Measurements from ENCODE around the gene TRAF3IP1.

TRAF3IP1 gene

DNA sequence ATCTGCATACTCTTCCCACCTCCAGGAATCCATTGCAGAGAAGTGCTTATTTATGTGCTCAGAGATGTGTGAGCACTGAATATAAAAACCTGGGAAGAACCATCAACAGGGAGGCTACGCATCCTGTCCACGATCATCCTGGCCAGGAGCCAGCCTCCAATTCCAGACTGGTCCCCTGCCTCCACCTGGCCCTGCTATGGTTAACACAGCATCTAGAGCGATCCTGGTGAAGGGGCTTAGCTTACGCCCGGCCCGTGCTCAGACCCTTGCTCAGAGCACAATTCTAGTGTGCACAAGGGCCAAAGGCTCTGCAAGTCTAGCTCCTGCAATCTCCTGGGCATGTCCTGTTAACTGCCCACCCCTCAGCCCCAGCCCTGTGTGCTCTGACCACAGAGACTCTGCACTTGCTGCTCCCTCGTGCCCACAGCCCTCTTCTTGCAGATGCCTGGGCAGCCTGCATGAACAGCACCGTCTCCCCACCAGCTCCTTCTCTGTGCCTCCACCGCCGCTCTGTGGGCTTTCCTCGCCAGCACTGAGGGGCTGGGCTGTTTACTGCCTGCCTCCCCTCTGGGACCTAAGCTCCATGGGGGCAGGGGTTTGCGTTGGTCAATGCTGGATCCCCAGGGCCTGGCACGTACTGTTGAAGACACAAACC lies 38.4 kb upstream of the TRAF3IP1 start:
- no peaks in the 10 kb centered on the region for H3K36me3 ChIP-seq (ENCODE audit: control insufficient read depth, low read depth, low read length)
- no peak overlapping the region for H3K4me3 ChIP-seq (ENCODE audit: low read length)
- H3K27ac ChIP-seq (ENCODE audit: low read length), result no peak overlapping the region
- no peaks in the 10 kb centered on the region for H3K27me3 ChIP-seq (ENCODE audit: control insufficient read depth, insufficient read depth, low read length)
- H3K9ac ChIP-seq (ENCODE audit: low read length), result no peak overlapping the region
- no peaks in the 10 kb centered on the region for H3K9me3 ChIP-seq (ENCODE audit: control insufficient read depth, low read depth, low read length)
- H3K4me1 ChIP-seq (ENCODE audit: control insufficient read depth, low read depth, low read length), result peaks cover 10% of the 10 kb centered on the region

DNA sequence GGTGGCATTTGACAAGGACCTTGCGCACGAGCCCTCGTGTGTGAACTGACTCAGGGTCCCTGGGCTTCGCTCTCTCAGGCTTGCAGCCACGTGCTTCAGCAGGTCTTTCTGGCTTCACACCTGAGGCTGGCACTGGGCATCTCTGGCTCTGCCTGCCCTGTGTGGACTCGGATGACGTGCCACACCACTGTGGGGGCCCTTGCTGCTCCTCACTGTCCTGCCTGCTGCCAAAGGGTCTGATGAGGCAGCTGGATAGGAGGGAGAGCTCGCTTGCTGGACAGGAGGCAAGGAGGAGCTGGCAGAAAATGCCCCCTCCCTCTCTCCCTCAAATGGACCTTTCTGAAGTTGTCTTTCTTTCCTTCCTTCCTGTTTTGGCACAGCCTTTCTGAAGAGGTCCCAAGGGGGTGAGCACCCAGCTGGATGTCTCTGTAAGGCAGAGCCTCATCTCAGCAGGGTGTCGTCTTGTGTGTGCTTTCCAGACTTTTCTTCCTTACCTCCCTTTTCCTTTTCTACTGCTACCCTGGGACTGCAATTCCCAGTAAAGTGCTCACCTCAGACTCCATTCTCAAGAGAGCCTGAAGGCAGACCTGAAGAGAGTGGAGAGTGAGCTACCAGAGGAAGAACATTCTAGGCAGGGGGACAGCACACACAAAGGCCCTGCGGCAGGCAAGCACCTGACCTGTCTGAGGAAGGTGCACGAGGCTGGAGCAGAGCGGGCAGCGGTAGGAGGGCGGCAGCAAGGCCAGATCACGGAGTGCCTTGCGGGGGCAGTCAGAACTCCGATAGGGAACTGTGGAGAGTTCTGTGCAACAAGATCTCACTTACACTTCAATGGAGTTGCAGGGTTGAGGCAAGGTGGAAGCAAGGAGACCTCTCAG lies 37.2 kb upstream of the TRAF3IP1 start:
- Histone ChIP-seq H3K9me3 (ENCODE audit: control insufficient read depth, low read depth, low read length) (no peaks in the 10 kb centered on the region), H3K9ac (ENCODE audit: low read length) (no peak overlapping the region), H3K27ac (ENCODE audit: low read length) (no peak overlapping the region), H3K36me3 (ENCODE audit: control insufficient read depth, low read depth, low read length) (no peaks in the 10 kb centered on the region), H3K4me1 (ENCODE audit: control insufficient read depth, low read depth, low read length) (peaks cover 13% of the 10 kb centered on the region), H3K27me3 (ENCODE audit: control insufficient read depth, insufficient read depth, low read length) (peaks cover 9% of the 10 kb centered on the region), H3K4me3 (ENCODE audit: low read length) (no peak overlapping the region)

DNA sequence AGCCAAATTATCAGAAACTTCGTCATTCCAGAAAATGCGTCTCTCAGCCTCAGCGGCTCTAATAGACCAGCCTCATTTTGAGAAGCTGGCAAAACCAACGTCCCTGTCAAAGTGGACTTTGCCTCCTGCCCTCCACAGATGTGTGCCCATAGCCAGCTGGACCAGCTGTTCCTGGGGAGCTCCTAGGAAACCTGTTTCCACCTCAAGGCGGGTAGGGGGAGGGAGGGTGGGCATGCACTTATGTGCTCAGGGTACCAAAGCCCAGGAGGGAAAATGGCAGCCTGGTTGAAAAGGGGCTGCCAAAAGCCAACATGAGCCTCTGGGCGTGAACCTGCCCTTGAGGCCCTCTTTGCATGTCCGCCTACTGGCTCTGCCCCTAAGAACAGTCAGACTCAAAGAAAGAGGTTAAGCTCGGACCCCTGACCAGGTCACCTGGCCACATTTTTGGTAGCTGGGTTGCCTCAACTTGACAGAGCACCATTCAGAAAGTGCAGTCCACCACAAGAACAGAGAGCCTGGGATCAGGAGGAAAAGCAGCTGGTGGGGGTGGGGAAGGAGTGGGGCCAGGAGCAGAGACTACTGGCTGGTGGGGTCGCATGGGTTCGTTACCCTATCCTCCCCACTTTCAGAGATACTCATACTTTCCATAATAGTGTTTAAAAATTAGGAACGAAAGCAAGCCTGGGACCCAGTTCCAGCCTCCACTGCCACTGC lies 35.4 kb upstream of the TRAF3IP1 start:
- peak overlapping the region; percentile 7 for H3K27ac ChIP-seq (ENCODE audit: low read length)
- peaks cover 15% of the 10 kb centered on the region for H3K27me3 ChIP-seq (ENCODE audit: control insufficient read depth, insufficient read depth, low read length)
- no peak overlapping the region for H3K4me3 ChIP-seq (ENCODE audit: low read length)
- H3K9me3 ChIP-seq (ENCODE audit: control insufficient read depth, low read depth, low read length), result no peaks in the 10 kb centered on the region
- peaks cover 21% of the 10 kb centered on the region for H3K4me1 ChIP-seq (ENCODE audit: control insufficient read depth, low read depth, low read length)
- H3K36me3 ChIP-seq (ENCODE audit: control insufficient read depth, low read depth, low read length), result no peaks in the 10 kb centered on the region
- H3K9ac ChIP-seq (ENCODE audit: low read length), result peak overlapping the region; percentile 37

DNA sequence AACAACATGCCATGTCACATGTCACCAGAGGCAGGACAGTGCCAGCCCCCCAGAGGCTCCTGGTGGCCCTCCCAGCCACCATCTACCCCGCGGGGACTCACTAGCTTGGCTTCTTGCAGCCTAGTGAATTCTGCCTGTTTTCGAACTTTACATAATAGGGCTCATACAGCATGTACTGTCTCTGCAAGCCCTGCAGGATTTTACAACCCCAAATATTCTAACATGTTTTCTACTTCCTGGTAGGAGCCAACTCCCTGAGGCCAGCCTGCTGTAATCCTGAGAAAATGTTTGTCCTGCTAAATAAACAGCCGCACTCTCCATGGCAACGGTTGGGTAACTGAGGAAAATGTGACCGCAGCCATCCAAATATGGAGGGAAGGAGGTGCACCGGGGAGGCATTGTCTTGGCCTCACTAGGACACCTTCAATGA lies 34.6 kb upstream of the TRAF3IP1 start:
- Histone ChIP-seq H3K4me1 (ENCODE audit: control insufficient read depth, low read depth, low read length) (peaks cover 26% of the 10 kb centered on the region), H3K27me3 (ENCODE audit: control insufficient read depth, insufficient read depth, low read length) (peaks cover 19% of the 10 kb centered on the region)

DNA sequence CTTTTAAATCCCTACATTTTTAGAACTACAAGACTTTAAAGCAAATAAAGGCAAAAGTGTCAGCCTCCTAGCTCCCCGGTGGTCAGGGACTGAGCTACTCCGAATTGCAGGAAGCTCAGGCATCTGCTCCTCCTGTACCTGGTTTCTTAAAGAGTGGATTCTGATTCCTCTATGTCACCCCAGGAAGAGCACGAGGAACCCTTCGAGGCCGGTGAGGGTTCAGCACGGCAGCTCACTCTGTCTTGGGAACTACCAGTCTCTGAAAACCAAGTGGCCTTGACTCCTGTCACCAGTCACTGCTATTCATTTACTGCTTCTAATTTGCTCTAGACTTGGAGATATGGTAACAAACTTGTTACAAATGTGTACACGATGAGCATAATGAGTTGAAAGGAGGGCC lies 34.2 kb upstream of the TRAF3IP1 start:
- Histone ChIP-seq H3K27ac (ENCODE audit: low read length) (no peak overlapping the region), H3K9ac (ENCODE audit: low read length) (peak overlapping the region; percentile 37), H3K4me3 (ENCODE audit: low read length) (no peak overlapping the region), H3K9me3 (ENCODE audit: control insufficient read depth, low read depth, low read length) (no peaks in the 10 kb centered on the region), H3K4me1 (ENCODE audit: control insufficient read depth, low read depth, low read length) (peaks cover 27% of the 10 kb centered on the region), H3K27me3 (ENCODE audit: control insufficient read depth, insufficient read depth, low read length) (peaks cover 19% of the 10 kb centered on the region), H3K36me3 (ENCODE audit: control insufficient read depth, low read depth, low read length) (no peaks in the 10 kb centered on the region)

More for the DNA sequence above, 34.6 kb upstream of the TRAF3IP1 start:
- peak overlapping the region; percentile 7 for H3K27ac ChIP-seq (ENCODE audit: low read length)
- H3K9me3 ChIP-seq (ENCODE audit: control insufficient read depth, low read depth, low read length), result no peaks in the 10 kb centered on the region
- H3K36me3 ChIP-seq (ENCODE audit: control insufficient read depth, low read depth, low read length), result no peaks in the 10 kb centered on the region
- peak overlapping the region; percentile 37 for H3K9ac ChIP-seq (ENCODE audit: low read length)
- no peak overlapping the region for H3K4me3 ChIP-seq (ENCODE audit: low read length)

DNA sequence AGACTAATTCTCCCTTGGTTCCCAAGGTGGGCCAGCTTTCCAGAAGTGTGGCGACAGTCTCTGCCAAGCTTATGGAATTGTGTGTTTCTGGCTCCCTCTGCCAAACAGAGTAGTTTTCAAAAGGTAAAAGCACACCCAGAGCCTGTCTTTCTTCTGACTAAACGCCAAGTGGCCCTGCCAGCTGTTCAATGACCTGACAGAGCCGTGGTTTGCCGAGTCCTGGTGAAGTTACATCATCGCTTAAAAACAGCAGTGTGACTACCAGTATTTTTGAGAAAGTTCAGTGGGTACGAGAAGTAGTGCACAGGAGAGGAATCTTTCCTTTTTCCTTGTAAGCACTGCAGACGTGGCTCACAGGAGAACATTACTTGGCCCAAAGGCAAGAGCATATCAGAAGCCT lies 33.8 kb upstream of the TRAF3IP1 start:
- Histone ChIP-seq H3K9ac (ENCODE audit: low read length) (no peak overlapping the region), H3K4me1 (ENCODE audit: control insufficient read depth, low read depth, low read length) (peaks cover 27% of the 10 kb centered on the region), H3K27me3 (ENCODE audit: control insufficient read depth, insufficient read depth, low read length) (peaks cover 19% of the 10 kb centered on the region), H3K36me3 (ENCODE audit: control insufficient read depth, low read depth, low read length) (no peaks in the 10 kb centered on the region), H3K27ac (ENCODE audit: low read length) (no peak overlapping the region), H3K4me3 (ENCODE audit: low read length) (no peak overlapping the region), H3K9me3 (ENCODE audit: control insufficient read depth, low read depth, low read length) (no peaks in the 10 kb centered on the region)

DNA sequence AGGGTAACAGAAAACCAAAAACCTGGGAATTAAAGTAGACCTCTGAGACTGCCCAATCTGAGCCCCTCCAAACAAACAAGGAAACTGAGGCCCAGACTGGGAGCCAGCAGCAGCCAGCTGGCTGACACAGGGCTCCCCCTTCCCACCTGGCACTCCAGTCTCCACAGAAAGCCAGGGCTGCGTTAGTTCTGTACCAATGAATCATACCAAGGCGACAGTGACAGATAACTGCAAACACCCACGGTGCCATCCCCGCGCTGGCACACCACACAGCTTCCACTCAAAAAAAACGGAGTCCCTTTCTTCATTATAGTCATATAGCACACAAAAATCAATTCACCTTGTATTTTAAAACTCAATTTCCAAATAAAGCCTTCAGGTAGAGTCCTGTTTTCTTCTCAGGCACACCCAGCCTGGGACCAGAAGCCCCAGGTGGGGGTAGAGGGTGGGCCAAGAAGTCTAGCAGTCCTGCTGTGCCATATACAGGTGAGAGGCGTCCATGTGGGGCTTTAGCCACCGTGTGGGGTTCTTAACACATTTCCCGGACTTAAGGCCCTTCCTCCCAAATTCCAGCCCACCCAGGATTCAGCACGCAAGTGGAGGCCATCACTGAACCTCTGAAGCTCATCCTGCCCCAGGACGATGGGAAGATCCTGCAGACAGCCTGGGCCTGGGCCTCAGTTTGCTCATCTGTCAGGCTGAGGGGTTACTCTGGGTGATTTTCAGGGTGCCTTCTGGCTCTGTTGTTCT lies 33.2 kb upstream of the TRAF3IP1 start:
- Histone ChIP-seq H3K9me3 (ENCODE audit: control insufficient read depth, low read depth, low read length) (no peaks in the 10 kb centered on the region), H3K4me1 (ENCODE audit: control insufficient read depth, low read depth, low read length) (peaks cover 27% of the 10 kb centered on the region), H3K27ac (ENCODE audit: low read length) (no peak overlapping the region), H3K9ac (ENCODE audit: low read length) (no peak overlapping the region), H3K4me3 (ENCODE audit: low read length) (peak overlapping the region; percentile 77), H3K27me3 (ENCODE audit: control insufficient read depth, insufficient read depth, low read length) (peaks cover 19% of the 10 kb centered on the region), H3K36me3 (ENCODE audit: control insufficient read depth, low read depth, low read length) (no peaks in the 10 kb centered on the region)

DNA sequence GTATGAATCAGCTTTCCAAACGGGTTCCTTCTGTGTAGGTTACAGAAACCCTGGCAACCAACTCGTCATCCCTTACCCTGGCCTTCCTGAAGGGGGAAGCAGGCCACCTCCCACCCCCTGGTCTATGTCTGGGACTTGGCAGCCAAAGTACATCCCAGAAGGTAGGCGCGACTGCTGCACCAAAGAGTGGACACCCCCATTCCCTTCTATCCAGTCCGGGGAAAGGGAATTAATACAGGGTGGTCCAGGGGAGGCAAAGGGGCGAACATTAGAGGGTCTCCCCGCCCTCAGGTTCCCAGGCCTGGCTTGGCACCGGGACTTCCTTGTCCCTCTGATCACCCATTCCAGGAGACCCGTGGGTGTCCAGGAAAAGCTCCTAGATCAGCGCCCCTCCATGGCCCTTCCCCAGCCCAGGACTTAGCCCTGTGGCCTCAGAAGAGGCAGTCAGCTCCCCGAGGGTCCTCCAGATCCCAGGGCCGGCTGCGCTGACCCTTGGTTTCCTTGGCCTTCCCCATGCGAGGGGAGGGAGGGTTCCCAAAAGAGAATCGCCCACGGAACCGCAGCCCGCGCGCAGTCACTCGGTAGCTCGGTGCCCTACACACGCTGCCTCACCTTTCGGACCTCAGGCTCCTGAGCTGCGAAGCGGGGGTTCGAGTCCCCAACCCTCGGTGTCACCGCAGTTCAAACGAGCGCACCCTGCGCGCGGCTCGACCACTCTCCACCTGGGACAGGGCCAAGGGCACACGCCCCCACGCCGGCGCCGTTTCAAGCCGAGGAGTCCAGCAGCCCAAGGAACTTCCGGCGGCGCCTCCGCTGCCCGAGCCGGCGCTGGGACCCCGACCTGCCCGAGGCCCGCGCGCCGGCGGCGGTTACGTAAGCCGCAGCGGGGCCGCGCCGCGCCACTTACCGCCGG lies 32.3 kb upstream of the TRAF3IP1 start, which contains the start of gene PER2:
PER2 (minus strand) TSS at position 874 of the 913 bp plus-strand sequence. CDS start 10,674 bp downstream, outside the sequence.
- Histone ChIP-seq H3K36me3 (ENCODE audit: control insufficient read depth, low read depth, low read length) (no peaks in the 10 kb centered on the region), H3K9ac (ENCODE audit: low read length) (peak within 1 kb of the TSS; percentile 69), H3K27me3 (ENCODE audit: control insufficient read depth, insufficient read depth, low read length) (peaks cover 19% of the 10 kb centered on the region), H3K27ac (ENCODE audit: low read length) (peak within 1 kb of the TSS; percentile 36), H3K4me3 (ENCODE audit: low read length) (peak within 1 kb of the TSS; percentile 77), H3K4me1 (ENCODE audit: control insufficient read depth, low read depth, low read length) (peaks cover 27% of the 10 kb centered on the region), H3K9me3 (ENCODE audit: control insufficient read depth, low read depth, low read length) (no peaks in the 10 kb centered on the region)

- Histone ChIP-seq H3K36me3 (ENCODE audit: control insufficient read depth, low read depth, low read length) (no peaks in the 10 kb centered on the region), H3K4me1 (ENCODE audit: control insufficient read depth, low read depth, low read length) (peaks cover 27% of the 10 kb centered on the region), H3K4me3 (ENCODE audit: low read length) (peak overlapping the region; percentile 72), H3K9ac (ENCODE audit: low read length) (peak overlapping the region; percentile 53), H3K27ac (ENCODE audit: low read length) (peak overlapping the region; percentile 36), H3K9me3 (ENCODE audit: control insufficient read depth, low read depth, low read length) (no peaks in the 10 kb centered on the region), H3K27me3 (ENCODE audit: control insufficient read depth, insufficient read depth, low read length) (peaks cover 19% of the 10 kb centered on the region)
Observed at GRCh38 chr2:238288650-238289573, 31.4 kb upstream of the TRAF3IP1 start.
